GM21619 (cell line): ENCODE measurements around the gene CHP1.
A peak's percentile ranks its signal among the peaks of the same experiment; 100 is the strongest.
"Not testable (repeated sequence)": the region's sequence is repeated elsewhere in the genome, so short reads cannot be mapped to it uniquely, and the experiment has no call there.

Experiments used
- ATAC-seq: cut with Tn5 transposase; IDR thresholded peaks from one replicate; pipeline ENCODE4 v1.9.1; 2021; ENCODE audit not compliant: unreplicated experiment

Gene CHP1

GRCh38 chr15:41289953-41290352 is 58.9 kb downstream of the CHP1 start:
- ATAC-seq = no peak

GRCh38 chr15:41291065-41291631 is 60.1 kb downstream of the CHP1 start:
- peak; percentile 75 for ATAC-seq

GRCh38 chr15:41292521-41292920 is 61.5 kb downstream of the CHP1 start:
- no peak for ATAC-seq

- ATAC-seq = not testable (repeated sequence)
Observed at GRCh38 chr15:41301139-41301538, 70.1 kb downstream of the CHP1 start.

- ATAC-seq = no peak
Observed at GRCh38 chr15:41301587-41301986, 70.5 kb downstream of the CHP1 start.

GRCh38 chr15:41304149-41304770 is 73.2 kb downstream of the CHP1 start:
- ATAC-seq = no peak

GRCh38 chr15:41307679-41308078 is 76.6 kb downstream of the CHP1 start:
- no peak for ATAC-seq

GRCh38 chr15:41309226-41309905 is 78.3 kb downstream of the CHP1 start:
- no peak for ATAC-seq

- not testable (repeated sequence) for ATAC-seq
Observed at GRCh38 chr15:41320805-41321330, 89.8 kb downstream of the CHP1 start.

GRCh38 chr15:41323611-41324010 is 92.5 kb downstream of the CHP1 start:
- ATAC-seq = no peak

- ATAC-seq = no peak
Observed at GRCh38 chr15:41331281-41331680, 100.2 kb downstream of the CHP1 start.
